Activated effector memory CD4-positive, alpha-beta T cell treated with anti-CD3 and anti-CD28 coated beads, Interleukin-2, amount 50 U/mL, for 16 hours (primary cell): ENCODE data around the gene CPTP.

Experiments
- DNase-seq: peaks from one replicate; pipeline ENCODE4 v3.0.0-alpha.2; 2020

Gene CPTP

GRCh38 chr1:1336931-1337792, 12.6 kb downstream of the CPTP start:
- DNase-seq = no peak

- no peak for DNase-seq
Measured at GRCh38 chr1:1337793-1338147, 13.2 kb downstream of the CPTP start.

GRCh38 chr1:1338278-1338677, 13.7 kb downstream of the CPTP start:
- no peak for DNase-seq

GRCh38 chr1:1340185-1340584, 15.6 kb downstream of the CPTP start:
- no peak for DNase-seq

- DNase-seq = no peak
Measured at GRCh38 chr1:1340791-1341548, 16.4 kb downstream of the CPTP start.

GRCh38 chr1:1341549-1342021, 17.0 kb downstream of the CPTP start:
- no peak for DNase-seq

- no peak for DNase-seq
Measured at GRCh38 chr1:1342061-1342562, 17.5 kb downstream of the CPTP start.

- no peak for DNase-seq
Measured at GRCh38 chr1:1342584-1343115, 18.0 kb downstream of the CPTP start.

GRCh38 chr1:1343811-1344421, 19.3 kb downstream of the CPTP start:
- DNase-seq = no peak

GRCh38 chr1:1344655-1345361, 20.2 kb downstream of the CPTP start:
- peak; percentile 83 for DNase-seq

GRCh38 chr1:1345384-1345783, 20.8 kb downstream of the CPTP start:
- DNase-seq = no peak

- no peak for DNase-seq
Measured at GRCh38 chr1:1345860-1346500, 21.4 kb downstream of the CPTP start.

- no peak for DNase-seq
Measured at GRCh38 chr1:1346501-1346890, 21.9 kb downstream of the CPTP start.

GRCh38 chr1:1347026-1347595, 22.5 kb downstream of the CPTP start:
- DNase-seq = no peak

GRCh38 chr1:1347663-1348419, 23.2 kb downstream of the CPTP start:
- no peak for DNase-seq

- no peak for DNase-seq
Measured at GRCh38 chr1:1348420-1349255, 24.0 kb downstream of the CPTP start.

GRCh38 chr1:1349256-1350012, 24.8 kb downstream of the CPTP start, which contains the start of gene DVL1:
TSS of gene DVL1 (minus strand) at chr1:1349418. CDS start at chr1:1349065, 353 bp downstream.
- DNase-seq = peak; percentile 90

- no peak for DNase-seq
Measured at GRCh38 chr1:1351511-1352427, 27.2 kb downstream of the CPTP start.
